ENCODE data around the gene ARHGEF17. TPM values are rescaled to one million over a fixed set of nuclear protein-coding genes. Genes with fewer than 3 reads are reported as not detected.
A peak's percentile ranks its signal among the peaks of the same experiment; 100 is the strongest.

ARHGEF17 gene
- total and polyA plus RNA-seq, 2 of the 8 experiments (the other 6 are each of a cell fraction or from before 2014, with no cell fraction given): 11.3 to 14.6 TPM

- Histone ChIP-seq H2AFZ (ENCODE audit: low read length) (no peak overlapping the region), H3K27ac (ENCODE audit: low read depth, low read length) (no peak overlapping the region), H3K4me3 (ENCODE audit: extremely low read depth in 1 of 4, insufficient read depth in 2 of 4, low read depth in 3 of 4, low read length in 4 of 4) (no peak overlapping the region), H3K14ac (ENCODE audit: insufficient read length) (no peak overlapping the region), H3K56ac (replicated peaks; ENCODE audit: insufficient read length, low read depth, low read length) (no peak overlapping the region), H3K4me2 (ENCODE audit: insufficient read depth in 1 of 2, low read depth in 2 of 2, low read length in 2 of 2) (no peak overlapping the region), H2BK20ac (ENCODE audit: low read length) (no peak overlapping the region), H2BK15ac (ENCODE audit: low read length) (no peak overlapping the region), H3K4ac (replicated peaks; ENCODE audit: insufficient read length, low read depth, low read length) (no peak overlapping the region), H4K91ac (replicated peaks; ENCODE audit: insufficient read length, low read length) (no peak overlapping the region), H2BK5ac (ENCODE audit: low read depth, low read length) (no peak overlapping the region), H3K23me2 (ENCODE audit: low read depth, low read length) (no peaks in the 10 kb centered on the region), H4K20me1 (replicated peaks in 1 of 2; ENCODE audit: control insufficient read depth in 1 of 2, insufficient read depth in 2 of 2, low read length in 2 of 2) (peaks cover 6 to 8% of the 10 kb centered on the region in 2 experiments), H2BK120ac (replicated peaks; ENCODE audit: low read depth, low read length) (no peak overlapping the region), H3K27me3 (replicated peaks in 1 of 4; ENCODE audit: control insufficient read depth in 3 of 4, extremely low read depth in 1 of 4, insufficient read depth in 3 of 4, low read length in 3 of 4) (peaks cover 0 to 6% (median 2%) of the 10 kb centered on the region in 4 experiments; a peak in 1 of 7 replicates), H2AK5ac (ENCODE audit: low read depth, low read length) (no peak overlapping the region), H4K5ac (ENCODE audit: insufficient read length, low read depth, low read length) (no peak overlapping the region), H3K4me1 (replicated peaks in 1 of 4; ENCODE audit: control insufficient read depth in 3 of 4, insufficient read depth in 4 of 4, low read length in 3 of 4) (peaks cover 0 to 11% (median 0%) of the 10 kb centered on the region in 4 experiments; a peak in 1 of 7 replicates), H3K9me3 (ENCODE audit: insufficient read depth in 2 of 2, low read depth in 1 of 2, low read length in 1 of 2) (no peaks in the 10 kb centered on the region), H3K9ac (replicated peaks in 1 of 4; ENCODE audit: extremely low read depth in 1 of 4, low read depth in 3 of 4, low read length in 3 of 4) (no peak overlapping the region), H3K18ac (ENCODE audit: extremely low read depth, low read length) (no peak overlapping the region), H3K79me1 (ENCODE audit: low read depth, low read length) (peaks cover 9% of the 10 kb centered on the region; the same call in 1 of the 2 replicates), H3K79me2 (ENCODE audit: control insufficient read depth in 1 of 2, insufficient read depth in 2 of 2, low read length in 2 of 2) (peaks cover 0 to 3% of the 10 kb centered on the region in 2 experiments; a peak in 1 of 4 replicates), H4K8ac (ENCODE audit: extremely low read depth, insufficient read depth, low read length) (peak overlapping the region; percentile 65; the same call in 1 of the 2 replicates), H3K36me3 (ENCODE audit: control insufficient read depth in 2 of 4, insufficient read depth in 4 of 4, low read length in 3 of 4) (no peaks in the 10 kb centered on the region), H3K23ac (ENCODE audit: insufficient read length) (no peak overlapping the region), H2BK12ac (ENCODE audit: low read depth, low read length) (no peak overlapping the region)
- ChIA-PET POLR2A (ENCODE audit: partially characterized antibody) (interaction anchor here (1.0 to 1.3 kb wide), 2 partner anchors 10 to 14 kb away, joined by 3 read pairs; no protein-coding TSS in a partner anchor), CTCF (ENCODE audit: partially characterized antibody) (interaction anchor here (0.7 to 59.1 kb wide), 13 partner anchors 11 to 278 kb away, joined by 3 to 1456 read pairs (median 4); partner anchors contain the start of gene ARHGEF17)
- no peak for DNase-seq (ENCODE audit: low read depth in 1 of 2, low spot score in 2 of 2)
- TF ChIP-seq NRF1 (IDR thresholded peaks at IDR 0.05; ENCODE audit: low read depth, low read length) (no peak), SIX5 (IDR thresholded peaks at IDR 0.05; ENCODE audit: low read depth, low read length) (no peak), TCF12 (IDR thresholded peaks at IDR 0.05; ENCODE audit: low read depth, low read length) (no peak), MAFK (IDR thresholded peaks at IDR 0.05; ENCODE audit: low read depth, low read length) (no peak), SAP30 (IDR thresholded peaks at IDR 0.05; ENCODE audit: insufficient read depth, insufficient replicate concordance, low read length) (no peak), RNF2 (IDR thresholded peaks at IDR 0.05; ENCODE audit: borderline replicate concordance, low read depth, low read length, missing control alignments, poor library complexity, severe bottlenecking) (no peak), POLR2AphosphoS5 (IDR thresholded peaks at IDR 0.05; ENCODE audit: low read depth, low read length) (no peak), TAF7 (optimal IDR thresholded peaks at IDR 0.05; ENCODE audit: borderline replicate concordance, low read depth, low read length) (no peak), HDAC2 (IDR thresholded peaks at IDR 0.05; ENCODE audit: borderline replicate concordance in 1 of 2, low read depth in 2 of 2, low read length in 2 of 2) (no peak), BCL11A (IDR thresholded peaks at IDR 0.05; ENCODE audit: low read depth in 2 of 2, low read length in 2 of 2) (no peak), JUN (IDR thresholded peaks at IDR 0.05; ENCODE audit: low read depth, low read length) (no peak), TEAD4 (IDR thresholded peaks at IDR 0.05; ENCODE audit: low read depth, low read length) (no peak), GTF2F1 (IDR thresholded peaks at IDR 0.05; ENCODE audit: borderline replicate concordance, low read depth, low read length) (no peak)
- FAIRE-seq: no peak
- WGBS, 2 experiments (ENCODE audit: extremely low coverage in 1 of 2, insufficient coverage in 1 of 2, insufficient read length in 1 of 2, insufficient replicate concordance in 2 of 2, low coverage in 1 of 2, low lambda C conversion rate in 2 of 2, missing lambda C conversion rate in 1 of 2): 85% methylated on average over 3 of the region's 3 CpGs; no CpG with 5 or more reads in 1 of the 2 experiments
Measured at GRCh38 chr11:73382747-73383146, 74.7 kb downstream of the ARHGEF17 start.

All from H1 (cell line).